Rectal smooth muscle tissue (tissue), 1 donor: ENCODE measurements around the gene FKBP4.

Experiments used
- H3K27ac ChIP-seq: one replicate; pipeline ENCODE4 v1.7.0; 2013; ENCODE audit warnings: low read depth, low read length, inconsistent platforms
- H3K27me3 ChIP-seq: one replicate; pipeline ENCODE4 v1.7.0; 2013; ENCODE audit warnings: low read length; ENCODE audit not compliant: control insufficient read depth, insufficient read depth
- H3K36me3 ChIP-seq: one replicate; pipeline ENCODE4 v1.7.0; 2013; ENCODE audit warnings: low read length; ENCODE audit not compliant: control insufficient read depth, insufficient read depth
- H3K4me1 ChIP-seq: one replicate; pipeline ENCODE4 v1.7.0; 2013; ENCODE audit warnings: low read length; ENCODE audit not compliant: control insufficient read depth, insufficient read depth
- H3K4me3 ChIP-seq: one replicate; pipeline ENCODE4 v1.7.0; 2013; ENCODE audit warnings: low read length
- H3K9ac ChIP-seq: one replicate; pipeline ENCODE4 v1.7.0; 2013; ENCODE audit warnings: low read length

Gene FKBP4

GRCh38 chr12:2829275-2829674 is 34.5 kb downstream of the FKBP4 start:
- Histone ChIP-seq H3K9ac (no peak overlapping the region), H3K27me3 (no peaks in the 10 kb centered on the region), H3K4me1 (no peaks in the 10 kb centered on the region), H3K27ac (no peak overlapping the region), H3K4me3 (no peak overlapping the region), H3K36me3 (peaks cover 28% of the 10 kb centered on the region)

- H3K27me3 ChIP-seq = no peaks in the 10 kb centered on the region
- peaks cover 6% of the 10 kb centered on the region for H3K36me3 ChIP-seq
- H3K9ac ChIP-seq = no peak overlapping the region
- peaks cover 8% of the 10 kb centered on the region for H3K4me1 ChIP-seq
- no peak overlapping the region for H3K4me3 ChIP-seq
- no peak overlapping the region for H3K27ac ChIP-seq
Observed at GRCh38 chr12:2832550-2833127, 37.9 kb downstream of the FKBP4 start.

GRCh38 chr12:2833327-2833726 is 38.6 kb downstream of the FKBP4 start:
- Histone ChIP-seq H3K36me3 (no peaks in the 10 kb centered on the region), H3K4me1 (peaks cover 8% of the 10 kb centered on the region), H3K4me3 (no peak overlapping the region), H3K27ac (no peak overlapping the region), H3K9ac (no peak overlapping the region), H3K27me3 (no peaks in the 10 kb centered on the region)

- Histone ChIP-seq H3K4me1 (peaks cover 8% of the 10 kb centered on the region), H3K27me3 (no peaks in the 10 kb centered on the region), H3K9ac (no peak overlapping the region), H3K4me3 (no peak overlapping the region), H3K36me3 (no peaks in the 10 kb centered on the region), H3K27ac (no peak overlapping the region)
Observed at GRCh38 chr12:2833810-2834209, 39.0 kb downstream of the FKBP4 start.

- peaks cover 8% of the 10 kb centered on the region for H3K4me1 ChIP-seq
- no peak within 1 kb of the TSS for H3K27ac ChIP-seq
- H3K27me3 ChIP-seq = no peaks in the 10 kb centered on the region
- H3K36me3 ChIP-seq = no peaks in the 10 kb centered on the region
- H3K9ac ChIP-seq = no peak within 1 kb of the TSS
- peak within 1 kb of the TSS; percentile 42 for H3K4me3 ChIP-seq
Observed at GRCh38 chr12:2834581-2835491, 40.1 kb downstream of the FKBP4 start, which contains the start of gene NRIP2. Gene NRIP2, minus strand, starts transcription at chr12:2835035. Its CDS starts 52 bp downstream, at chr12:2834983.

- Histone ChIP-seq H3K36me3 (no peaks in the 10 kb centered on the region), H3K4me3 (no peak overlapping the region), H3K4me1 (peaks cover 8% of the 10 kb centered on the region), H3K27ac (no peak overlapping the region), H3K27me3 (no peaks in the 10 kb centered on the region), H3K9ac (no peak overlapping the region)
Observed at GRCh38 chr12:2835691-2836403, 41.1 kb downstream of the FKBP4 start.

- no peaks in the 10 kb centered on the region for H3K27me3 ChIP-seq
- no peak overlapping the region for H3K4me3 ChIP-seq
- no peaks in the 10 kb centered on the region for H3K36me3 ChIP-seq
- no peak overlapping the region for H3K27ac ChIP-seq
- peaks cover 8% of the 10 kb centered on the region for H3K4me1 ChIP-seq
- no peak overlapping the region for H3K9ac ChIP-seq
Observed at GRCh38 chr12:2836574-2836973, 41.8 kb downstream of the FKBP4 start.

GRCh38 chr12:2841056-2841650 is 46.4 kb downstream of the FKBP4 start:
- Histone ChIP-seq H3K9ac (no peak overlapping the region), H3K4me1 (no peaks in the 10 kb centered on the region), H3K36me3 (no peaks in the 10 kb centered on the region), H3K27me3 (no peaks in the 10 kb centered on the region), H3K27ac (no peak overlapping the region), H3K4me3 (no peak overlapping the region)

GRCh38 chr12:2842948-2843347 is 48.2 kb downstream of the FKBP4 start:
- Histone ChIP-seq H3K9ac (no peak overlapping the region), H3K27ac (peak overlapping the region; percentile 14), H3K4me1 (no peaks in the 10 kb centered on the region), H3K27me3 (no peaks in the 10 kb centered on the region), H3K36me3 (no peaks in the 10 kb centered on the region), H3K4me3 (no peak overlapping the region)

GRCh38 chr12:2844786-2845185 is 50.0 kb downstream of the FKBP4 start:
- no peak overlapping the region for H3K27ac ChIP-seq
- no peaks in the 10 kb centered on the region for H3K36me3 ChIP-seq
- H3K27me3 ChIP-seq = no peaks in the 10 kb centered on the region
- no peak overlapping the region for H3K9ac ChIP-seq
- no peaks in the 10 kb centered on the region for H3K4me1 ChIP-seq
- H3K4me3 ChIP-seq = no peak overlapping the region

GRCh38 chr12:2845280-2845679 is 50.5 kb downstream of the FKBP4 start:
- no peaks in the 10 kb centered on the region for H3K27me3 ChIP-seq
- no peaks in the 10 kb centered on the region for H3K36me3 ChIP-seq
- no peak overlapping the region for H3K9ac ChIP-seq
- no peak overlapping the region for H3K4me3 ChIP-seq
- H3K4me1 ChIP-seq = no peaks in the 10 kb centered on the region
- no peak overlapping the region for H3K27ac ChIP-seq

- H3K36me3 ChIP-seq = no peaks in the 10 kb centered on the region
- no peaks in the 10 kb centered on the region for H3K4me1 ChIP-seq
- no peak overlapping the region for H3K27ac ChIP-seq
- H3K4me3 ChIP-seq = no peak overlapping the region
- H3K9ac ChIP-seq = no peak overlapping the region
- no peaks in the 10 kb centered on the region for H3K27me3 ChIP-seq
Observed at GRCh38 chr12:2851931-2852330, 57.2 kb downstream of the FKBP4 start.
